ENCODE results near the gene SNAP25.

Gene SNAP25

DNA sequence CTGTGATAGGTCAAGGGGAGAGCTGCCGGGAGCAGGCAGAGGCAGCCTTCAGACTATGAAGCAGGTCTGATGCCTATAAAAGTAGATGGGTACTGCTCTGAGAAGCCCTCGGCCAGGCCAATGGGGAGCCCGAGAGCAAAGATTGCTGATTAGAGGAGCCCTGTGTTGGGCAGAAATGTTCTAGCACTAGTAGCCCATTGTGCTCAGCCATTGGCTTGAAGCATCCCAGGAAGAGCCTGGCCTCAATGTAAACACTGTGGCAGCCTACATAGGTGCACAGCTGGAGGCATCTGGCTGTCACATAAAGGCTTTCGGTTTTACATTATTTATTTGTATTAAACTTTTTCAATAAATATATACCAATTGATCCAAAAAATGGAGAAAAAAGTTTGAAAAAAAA is 67.7 kb downstream of the SNAP25 start:
- Histone ChIP-seq H3K79me2 (ENCODE audit: control insufficient read depth, low read length) (no peaks in the 10 kb centered on the region), H3K9me2 (replicated peaks; ENCODE audit: control insufficient read depth, low read length) (no peaks in the 10 kb centered on the region), H3K4me1 (ENCODE audit: control insufficient read depth, low read length) (no peaks in the 10 kb centered on the region), H4K20me1 (ENCODE audit: control insufficient read depth, insufficient read depth, low read depth, low read length) (no peaks in the 10 kb centered on the region), H3K4me2 (ENCODE audit: low read length) (no peak overlapping the region), H3F3A (ENCODE audit: control insufficient read depth, insufficient read depth) (no peaks in the 10 kb centered on the region), H3K9me3 (ENCODE audit: control insufficient read depth, insufficient read depth, low read length) (no peaks in the 10 kb centered on the region), H3K36me3 (ENCODE audit: control insufficient read depth, low read length) (no peaks in the 10 kb centered on the region), H3K4me3 (ENCODE audit: low read length) (no peak overlapping the region), H3K27me3 (ENCODE audit: control insufficient read depth, low read length) (no peaks in the 10 kb centered on the region), H3K27ac (ENCODE audit: low read depth, low read length) (no peak overlapping the region)
- TF ChIP-seq EZH2phosphoT487 (IDR thresholded peaks at IDR 0.05; ENCODE audit: borderline replicate concordance, low read length), result no peak
- TF ChIP-seq, protein P1, sequence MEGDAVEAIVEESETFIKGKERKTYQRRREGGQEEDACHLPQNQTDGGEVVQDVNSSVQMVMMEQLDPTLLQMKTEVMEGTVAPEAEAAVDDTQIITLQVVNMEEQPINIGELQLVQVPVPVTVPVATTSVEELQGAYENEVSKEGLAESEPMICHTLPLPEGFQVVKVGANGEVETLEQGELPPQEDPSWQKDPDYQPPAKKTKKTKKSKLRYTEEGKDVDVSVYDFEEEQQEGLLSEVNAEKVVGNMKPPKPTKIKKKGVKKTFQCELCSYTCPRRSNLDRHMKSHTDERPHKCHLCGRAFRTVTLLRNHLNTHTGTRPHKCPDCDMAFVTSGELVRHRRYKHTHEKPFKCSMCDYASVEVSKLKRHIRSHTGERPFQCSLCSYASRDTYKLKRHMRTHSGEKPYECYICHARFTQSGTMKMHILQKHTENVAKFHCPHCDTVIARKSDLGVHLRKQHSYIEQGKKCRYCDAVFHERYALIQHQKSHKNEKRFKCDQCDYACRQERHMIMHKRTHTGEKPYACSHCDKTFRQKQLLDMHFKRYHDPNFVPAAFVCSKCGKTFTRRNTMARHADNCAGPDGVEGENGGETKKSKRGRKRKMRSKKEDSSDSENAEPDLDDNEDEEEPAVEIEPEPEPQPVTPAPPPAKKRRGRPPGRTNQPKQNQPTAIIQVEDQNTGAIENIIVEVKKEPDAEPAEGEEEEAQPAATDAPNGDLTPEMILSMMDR (IDR thresholded peaks at IDR 0.05; ENCODE audit: low read depth, low read length, poor library complexity, severe bottlenecking), result no peak

DNA sequence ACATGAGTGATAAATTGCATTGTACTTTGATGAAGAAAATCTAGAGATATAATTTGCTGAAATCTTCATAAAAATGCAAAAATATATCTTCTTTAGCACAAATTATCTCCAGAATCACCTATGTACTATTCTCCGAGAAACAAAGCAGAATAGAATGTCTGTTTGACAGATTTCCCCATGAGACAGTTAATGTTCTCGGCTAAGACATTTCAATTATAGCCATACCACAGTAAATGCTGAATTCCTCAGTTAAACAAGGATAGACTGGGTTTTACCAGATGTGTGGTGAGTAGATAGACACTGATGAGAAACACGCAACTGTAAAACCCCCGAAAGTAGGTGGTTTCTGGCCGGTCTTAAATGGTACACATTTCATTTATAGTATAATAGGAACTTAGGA is 69.8 kb downstream of the SNAP25 start:
- H3K9me3 ChIP-seq (ENCODE audit: control insufficient read depth, insufficient read depth, low read length), result no peaks in the 10 kb centered on the region
- no peaks in the 10 kb centered on the region for H3K79me2 ChIP-seq (ENCODE audit: control insufficient read depth, low read length)
- TF ChIP-seq, protein P1 (IDR thresholded peaks at IDR 0.05; ENCODE audit: low read depth, low read length, poor library complexity, severe bottlenecking), result no peak
- TF ChIP-seq EZH2phosphoT487 (IDR thresholded peaks at IDR 0.05; ENCODE audit: borderline replicate concordance, low read length), result no peak
- H3K27ac ChIP-seq (ENCODE audit: low read depth, low read length), result no peak overlapping the region
- no peaks in the 10 kb centered on the region for H3F3A ChIP-seq (ENCODE audit: control insufficient read depth, insufficient read depth)
- H3K9me2 ChIP-seq (replicated peaks; ENCODE audit: control insufficient read depth, low read length), result no peaks in the 10 kb centered on the region
- H3K4me2 ChIP-seq (ENCODE audit: low read length), result no peak overlapping the region
- H3K36me3 ChIP-seq (ENCODE audit: control insufficient read depth, low read length), result no peaks in the 10 kb centered on the region
- no peaks in the 10 kb centered on the region for H3K4me1 ChIP-seq (ENCODE audit: control insufficient read depth, low read length)
- H3K4me3 ChIP-seq (ENCODE audit: low read length), result no peak overlapping the region
- H4K20me1 ChIP-seq (ENCODE audit: control insufficient read depth, insufficient read depth, low read depth, low read length), result no peaks in the 10 kb centered on the region
- H3K27me3 ChIP-seq (ENCODE audit: control insufficient read depth, low read length), result no peaks in the 10 kb centered on the region

DNA sequence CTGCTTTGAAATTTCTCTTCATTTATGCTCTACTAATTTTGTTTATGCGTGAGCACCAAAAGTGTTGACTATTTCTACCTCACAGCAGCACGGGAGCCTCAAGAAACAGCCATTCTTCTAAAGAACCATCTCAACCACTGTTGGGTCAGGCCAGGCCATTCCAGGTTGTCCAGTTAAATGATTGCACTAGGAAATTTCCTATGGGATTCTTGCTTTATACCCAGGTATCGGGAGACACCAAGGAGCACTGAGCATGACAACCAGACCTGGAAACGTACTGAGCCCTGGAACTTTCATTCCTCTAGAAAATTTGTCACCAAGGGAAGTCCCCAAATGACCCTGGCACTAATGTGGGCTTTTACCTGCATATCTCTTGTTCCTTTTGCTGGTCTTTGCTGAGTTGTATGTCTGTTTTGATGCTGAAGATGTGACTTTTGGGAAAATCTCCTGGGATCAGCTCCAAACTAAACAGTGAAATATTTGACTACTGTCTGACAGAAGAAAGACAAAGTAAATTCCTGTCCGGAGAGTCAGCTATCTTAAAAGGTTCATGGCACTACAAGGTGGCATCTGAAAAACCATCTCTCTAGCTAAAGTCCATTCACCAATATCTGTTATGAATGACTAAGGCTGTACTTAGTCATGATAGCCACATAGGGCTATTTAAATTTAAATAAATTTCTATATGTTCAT is 70.5 kb downstream of the SNAP25 start:
- TF ChIP-seq, protein P1 (IDR thresholded peaks at IDR 0.05; ENCODE audit: low read depth, low read length, poor library complexity, severe bottlenecking), result no peak
- no peak for TF ChIP-seq EZH2phosphoT487 (IDR thresholded peaks at IDR 0.05; ENCODE audit: borderline replicate concordance, low read length)
- Histone ChIP-seq H3K27me3 (ENCODE audit: control insufficient read depth, low read length) (no peaks in the 10 kb centered on the region), H4K20me1 (ENCODE audit: control insufficient read depth, insufficient read depth, low read depth, low read length) (no peaks in the 10 kb centered on the region), H3K4me2 (ENCODE audit: low read length) (no peak overlapping the region), H3F3A (ENCODE audit: control insufficient read depth, insufficient read depth) (no peaks in the 10 kb centered on the region), H3K9me2 (replicated peaks; ENCODE audit: control insufficient read depth, low read length) (no peaks in the 10 kb centered on the region), H3K9me3 (ENCODE audit: control insufficient read depth, insufficient read depth, low read length) (no peaks in the 10 kb centered on the region), H3K27ac (ENCODE audit: low read depth, low read length) (no peak overlapping the region), H3K4me1 (ENCODE audit: control insufficient read depth, low read length) (peaks cover 5% of the 10 kb centered on the region; the same call in 1 of the 2 replicates), H3K4me3 (ENCODE audit: low read length) (no peak overlapping the region), H3K36me3 (ENCODE audit: control insufficient read depth, low read length) (no peaks in the 10 kb centered on the region), H3K79me2 (ENCODE audit: control insufficient read depth, low read length) (no peaks in the 10 kb centered on the region)
